Breast epithelium (tissue), 4 donors: ENCODE measurements around the gene ISCA2. TPM values are rescaled to one million over a fixed set of nuclear protein-coding genes. Genes with fewer than 3 reads are reported as not detected.

Experiments
- DNase-seq, 2 donors: peaks; one replicate each; pipeline ENCODE4 v3.0.0-alpha.2; 2019; ENCODE audit warnings: low spot score in 2 of 2
- H3K27ac ChIP-seq, 2 donors: fragments of 200-600 bp; sonication (generic) in 1 of 2; one replicate each; pipeline ENCODE4 v1.5.1; 2016 to 2019; ENCODE audit warnings: mild to moderate bottlenecking in 1 of 2
- H3K27me3 ChIP-seq, 2 donors: fragments of 200-600 bp; sonication (generic) in 1 of 2; one replicate each; pipeline versions ENCODE4 v1.5.1 to v1.6.0; 2017 to 2019; ENCODE audit warnings: control low read depth in 1 of 2, mild to moderate bottlenecking in 1 of 2
- H3K36me3 ChIP-seq: fragments of 200-600 bp; one replicate; pipeline ENCODE4 v1.5.1; 2019
- H3K4me1 ChIP-seq, 2 donors: fragments of 200-600 bp; sonication (generic); one replicate each; pipeline ENCODE4 v1.5.1; 2016 to 2019; ENCODE audit warnings: control low read depth in 1 of 2
- H3K4me3 ChIP-seq, 3 donors: fragments of 200-600 bp; sonication (generic); 1 replicate in 2 of 3; 2 replicates in 1 of 3; pipeline ENCODE4 v1.5.1; 2016 to 2019; ENCODE audit warnings: mild to moderate bottlenecking in 3 of 3, moderate library complexity in 2 of 3
- H3K9me3 ChIP-seq, 2 donors: fragments of 200-600 bp; sonication (generic) in 1 of 2; one replicate each; pipeline ENCODE4 v1.5.1; 2016 to 2019; ENCODE audit warnings: control low read depth in 1 of 2
- POLR2A ChIP-seq: fragments of 450-650 bp; IDR thresholded peaks from one replicate; pipeline ENCODE4 v1.6.1; 2016; ENCODE audit warnings: antibody characterized with exemption, mild to moderate bottlenecking, moderate library complexity
- POLR2AphosphoS5 ChIP-seq, 3 donors: sonication (generic); formaldehyde crosslinking; IDR thresholded peaks; one replicate each; pipeline ENCODE4 v1.6.1; 2017; ENCODE audit warnings: antibody characterized with exemption in 3 of 3
- intact Hi-C: fragments of 100-400 bp; cut with DNase I; formaldehyde crosslinking; loops from one replicate; pipeline ENCODE4 v1.15.1; 2023; ENCODE audit warnings: low total_unique reads
- total RNA-seq, 3 donors: library from RNA; depleted of rRNA; stranded (reverse); fragments of >200 nt; gene quantifications; one replicate each; pipeline ENCODE4 v1.1.0, GENCODE V29; 2016
- TF ChIP-seq, protein P1 (sequence below), 3 donors: fragments of 450-650 bp; IDR thresholded peaks; one replicate each; pipeline ENCODE4 v1.5.1; 2016 to 2017; ENCODE audit warnings: antibody characterized with exemption in 3 of 3, mild to moderate bottlenecking in 3 of 3, moderate library complexity in 3 of 3

The ISCA2 gene
- total RNA-seq, 3 donors from 2014 or later, result 17.3 to 31.8 (median 21.3) TPM

DNA sequence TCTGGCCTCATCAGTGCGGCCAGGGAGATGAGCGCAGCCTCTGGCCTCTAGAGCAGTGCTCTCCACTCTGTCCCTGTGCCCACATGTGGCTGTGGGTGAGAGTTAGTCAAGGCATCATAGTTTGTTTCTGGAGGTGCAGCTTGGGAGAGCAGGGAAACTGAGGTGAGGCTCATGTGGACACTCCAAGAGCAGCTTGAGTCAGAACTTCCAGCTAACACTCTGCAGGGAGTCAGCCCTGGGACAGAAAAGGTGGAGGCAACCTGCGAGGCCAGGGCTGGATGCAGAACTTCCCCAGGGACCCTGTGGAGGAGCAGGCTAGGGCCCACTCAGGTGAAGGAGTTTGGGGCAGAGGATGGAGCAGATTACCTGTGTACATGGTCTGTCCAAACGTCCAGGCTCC lies 10.8 kb downstream of the ISCA2 start:
- H3K9me3 ChIP-seq, result no peaks in the 10 kb centered on the region

DNA sequence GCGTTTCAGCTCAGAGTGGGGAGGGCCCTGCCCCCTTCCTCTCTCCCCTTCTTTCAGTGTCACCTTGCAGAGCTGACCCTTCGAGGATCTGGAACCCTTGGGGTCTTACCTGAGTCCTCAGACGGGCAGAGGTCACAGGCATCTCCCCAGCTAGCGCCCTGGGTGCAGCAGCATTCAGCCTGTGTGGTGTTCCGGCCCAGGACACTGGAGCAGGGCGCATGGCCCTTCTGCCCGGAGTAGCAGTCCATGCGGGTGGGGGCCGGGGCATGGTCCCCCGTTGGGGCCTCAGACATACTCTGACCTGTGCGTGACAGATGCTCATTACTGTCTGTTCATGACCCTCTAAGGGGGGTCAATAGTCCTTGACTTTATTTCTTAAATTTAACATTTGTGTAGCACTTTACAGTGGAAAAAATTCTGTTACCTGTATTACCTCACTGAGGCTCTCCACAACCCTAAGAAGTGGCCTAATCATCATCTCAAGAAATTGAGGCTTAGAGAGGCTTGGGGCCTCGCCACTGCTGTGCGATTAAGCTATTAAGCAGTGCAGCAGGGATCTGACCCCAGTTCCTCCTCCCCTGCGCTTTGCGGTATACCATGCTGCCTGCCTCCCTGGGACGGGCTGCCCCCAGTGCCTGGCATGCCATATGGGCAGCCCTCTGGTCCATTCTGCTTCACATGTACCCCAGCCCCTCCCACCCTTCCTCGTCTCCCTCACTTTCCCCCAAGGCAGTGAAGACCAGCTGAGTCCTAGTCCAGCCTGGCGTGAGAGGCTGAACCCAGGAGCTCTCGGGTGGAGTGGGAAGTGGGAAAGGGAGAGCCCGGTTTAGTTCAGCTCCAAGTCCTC lies 11.5 kb downstream of the ISCA2 start:
- DNase-seq, result no peak
- H3K9me3 ChIP-seq, result no peaks in the 10 kb centered on the region
- intact Hi-C loops, result no loop called here
- H3K27ac ChIP-seq, result peak overlapping the region in 1 of 2 donors; percentile 19
- no peak for TF ChIP-seq POLR2AphosphoS5 (IDR thresholded peaks at IDR 0.05)
- no peak for TF ChIP-seq POLR2A
- TF ChIP-seq, protein P1, sequence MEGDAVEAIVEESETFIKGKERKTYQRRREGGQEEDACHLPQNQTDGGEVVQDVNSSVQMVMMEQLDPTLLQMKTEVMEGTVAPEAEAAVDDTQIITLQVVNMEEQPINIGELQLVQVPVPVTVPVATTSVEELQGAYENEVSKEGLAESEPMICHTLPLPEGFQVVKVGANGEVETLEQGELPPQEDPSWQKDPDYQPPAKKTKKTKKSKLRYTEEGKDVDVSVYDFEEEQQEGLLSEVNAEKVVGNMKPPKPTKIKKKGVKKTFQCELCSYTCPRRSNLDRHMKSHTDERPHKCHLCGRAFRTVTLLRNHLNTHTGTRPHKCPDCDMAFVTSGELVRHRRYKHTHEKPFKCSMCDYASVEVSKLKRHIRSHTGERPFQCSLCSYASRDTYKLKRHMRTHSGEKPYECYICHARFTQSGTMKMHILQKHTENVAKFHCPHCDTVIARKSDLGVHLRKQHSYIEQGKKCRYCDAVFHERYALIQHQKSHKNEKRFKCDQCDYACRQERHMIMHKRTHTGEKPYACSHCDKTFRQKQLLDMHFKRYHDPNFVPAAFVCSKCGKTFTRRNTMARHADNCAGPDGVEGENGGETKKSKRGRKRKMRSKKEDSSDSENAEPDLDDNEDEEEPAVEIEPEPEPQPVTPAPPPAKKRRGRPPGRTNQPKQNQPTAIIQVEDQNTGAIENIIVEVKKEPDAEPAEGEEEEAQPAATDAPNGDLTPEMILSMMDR (IDR thresholded peaks at IDR 0.05), result no peak
- no peaks in the 10 kb centered on the region for H3K36me3 ChIP-seq
- H3K4me3 ChIP-seq, result no peak overlapping the region
- H3K27me3 ChIP-seq, result no peaks in the 10 kb centered on the region
- H3K4me1 ChIP-seq, result no peaks in the 10 kb centered on the region

More for the DNA sequence above, 10.8 kb downstream of the ISCA2 start:
- Histone ChIP-seq H3K36me3 (no peaks in the 10 kb centered on the region), H3K27ac (no peak overlapping the region), H3K27me3 (no peaks in the 10 kb centered on the region), H3K4me3 (no peak overlapping the region), H3K4me1 (no peaks in the 10 kb centered on the region)
- TF ChIP-seq POLR2AphosphoS5 (IDR thresholded peaks at IDR 0.05), result no peak
- TF ChIP-seq POLR2A, result no peak
- TF ChIP-seq, protein P1 (IDR thresholded peaks at IDR 0.05), result no peak
- DNase-seq, result no peak
- intact Hi-C loops, result no loop called here

DNA sequence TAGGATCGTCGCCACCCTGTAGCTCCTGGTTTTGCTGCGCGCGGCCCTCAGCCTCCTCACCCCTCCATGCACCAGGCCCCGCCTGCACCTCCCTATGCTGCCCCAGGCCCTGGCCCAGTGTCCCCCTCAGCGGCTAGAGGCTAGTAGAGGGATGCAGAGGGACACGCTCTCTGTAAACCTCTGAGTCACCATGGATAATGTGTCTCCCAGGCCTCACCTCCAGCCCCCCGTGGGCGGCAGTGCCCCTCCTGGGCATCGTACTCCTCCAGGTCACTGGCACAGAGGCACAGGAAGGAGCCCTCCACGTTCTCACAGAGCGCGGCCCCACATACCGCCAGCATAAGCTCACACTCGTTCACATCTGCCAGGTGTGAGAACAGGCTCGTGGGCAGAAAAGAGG lies 12.3 kb downstream of the ISCA2 start:
- intact Hi-C loops, result no loop called here
- Histone ChIP-seq H3K27me3 (no peaks in the 10 kb centered on the region), H3K4me3 (no peak overlapping the region), H3K36me3 (no peaks in the 10 kb centered on the region), H3K9me3 (no peaks in the 10 kb centered on the region), H3K4me1 (no peaks in the 10 kb centered on the region), H3K27ac (peak overlapping the region; percentile 13 to 19)
- peak in 1 of 2 donors; percentile 15 for DNase-seq
- TF ChIP-seq POLR2AphosphoS5 (IDR thresholded peaks at IDR 0.05), result no peak
- TF ChIP-seq, protein P1 (IDR thresholded peaks at IDR 0.05), result no peak
- no peak for TF ChIP-seq POLR2A

DNA sequence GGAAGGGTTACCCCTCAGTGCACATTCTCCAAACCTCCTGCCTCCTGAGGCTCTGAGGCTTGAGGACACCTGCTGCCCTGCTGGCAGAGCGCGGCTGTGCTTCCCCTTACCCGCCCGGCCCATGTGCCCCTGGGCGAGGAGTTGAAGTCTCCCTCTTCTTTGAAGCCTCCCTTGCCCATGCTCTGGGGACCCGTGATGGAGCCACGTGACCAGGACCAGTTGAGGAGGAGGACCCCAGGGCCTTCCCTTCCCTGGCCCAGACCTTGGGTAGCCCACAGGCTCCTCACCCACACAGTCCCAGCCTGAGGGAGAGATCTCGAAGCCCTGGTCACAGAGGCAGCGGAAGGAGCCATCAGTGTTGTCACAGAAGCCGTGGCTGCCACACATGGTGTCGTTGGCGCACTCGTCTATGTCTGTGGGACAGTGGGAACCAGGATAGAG lies 12.9 kb downstream of the ISCA2 start:
- Histone ChIP-seq H3K36me3 (no peaks in the 10 kb centered on the region), H3K27ac (peak overlapping the region; percentile 13 to 19)

DNA sequence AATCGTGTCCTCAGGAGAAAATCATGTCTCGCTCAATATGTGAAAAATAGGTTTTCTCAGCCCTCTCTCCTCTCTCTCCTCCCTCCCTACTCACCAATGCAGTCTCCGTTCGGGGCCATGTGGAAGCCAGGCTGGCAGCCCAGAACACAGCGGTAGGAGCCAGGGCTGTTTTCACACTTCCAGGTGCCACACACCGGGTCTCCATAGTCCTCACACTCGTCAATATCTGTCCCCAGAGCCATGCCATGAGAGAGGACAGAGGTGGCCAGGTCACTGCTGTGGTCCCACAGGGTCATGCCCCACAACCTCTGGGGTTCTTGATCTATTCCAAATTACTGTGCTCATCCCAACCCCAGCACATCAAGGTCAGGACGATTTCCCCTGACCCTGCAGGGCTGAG lies 13.5 kb downstream of the ISCA2 start:
- Histone ChIP-seq H3K9me3 (no peaks in the 10 kb centered on the region), H3K4me1 (no peaks in the 10 kb centered on the region)
- intact Hi-C loops, result no loop called here

More for the DNA sequence above, 12.9 kb downstream of the ISCA2 start:
- no peaks in the 10 kb centered on the region for H3K9me3 ChIP-seq
- no peaks in the 10 kb centered on the region for H3K27me3 ChIP-seq
- intact Hi-C loops, result no loop called here
- H3K4me3 ChIP-seq, result no peak overlapping the region
- no peaks in the 10 kb centered on the region for H3K4me1 ChIP-seq
- no peak for TF ChIP-seq POLR2AphosphoS5 (IDR thresholded peaks at IDR 0.05)
- TF ChIP-seq, protein P1 (IDR thresholded peaks at IDR 0.05), result no peak
- TF ChIP-seq POLR2A, result no peak
- peak in 1 of 2 donors; percentile 18 for DNase-seq

More for the DNA sequence above, 13.5 kb downstream of the ISCA2 start:
- peak overlapping the region in 1 of 2 donors; percentile 32 for H3K27ac ChIP-seq
- H3K4me3 ChIP-seq, result no peak overlapping the region
- TF ChIP-seq POLR2AphosphoS5 (IDR thresholded peaks at IDR 0.05) (no peak), POLR2A (no peak)
- TF ChIP-seq, protein P1 (IDR thresholded peaks at IDR 0.05), result no peak
- peak in 1 of 2 donors; percentile 13 for DNase-seq
- H3K36me3 ChIP-seq, result no peaks in the 10 kb centered on the region
- H3K27me3 ChIP-seq, result no peaks in the 10 kb centered on the region
